ENCODE results near the gene ATXN7.

DNA sequence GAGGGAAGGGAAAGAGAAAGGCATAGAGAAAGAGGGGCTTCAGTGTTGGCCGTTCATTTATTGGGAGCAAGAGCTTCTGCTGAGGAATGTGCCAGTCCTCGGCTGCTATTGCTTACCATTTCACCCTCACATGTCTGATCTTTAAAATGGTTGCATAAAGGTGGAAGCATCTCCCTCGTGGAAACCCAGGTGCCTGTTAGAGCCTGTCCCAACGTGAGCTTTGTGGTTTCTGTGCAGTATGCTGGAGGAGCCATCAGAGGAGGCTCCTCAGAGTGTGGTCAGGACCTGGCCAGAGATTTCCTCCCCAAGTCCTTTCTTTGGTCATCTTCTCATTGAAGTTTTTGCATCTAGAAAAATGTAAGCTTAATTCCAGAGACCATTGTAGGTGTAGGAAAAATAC is 125.3 kb downstream of the ATXN7 start:
- no peak for TF ChIP-seq CTCF (conservative IDR thresholded peaks at IDR 0.05)
- no peak for TF ChIP-seq ZFX (IDR thresholded peaks at IDR 0.05)
